ES-I3 (cell line): Measurements from ENCODE around the gene RNF123.
A peak's percentile ranks its signal among the peaks of the same experiment; 100 is the strongest.
"Not testable (repeated sequence)": the region's sequence is repeated elsewhere in the genome, so short reads cannot be mapped to it uniquely, and the experiment has no call there.

ENCODE experiments used
- H3K36me3 ChIP-seq: 2 replicates; pipeline ENCODE4 v1.6.1; 2013; ENCODE audit warnings: mild to moderate bottlenecking, low read length, control low read depth, moderate library complexity; ENCODE audit not compliant: insufficient read depth
- H3K4me1 ChIP-seq: 2 replicates; pipeline ENCODE4 v1.6.1; 2013; ENCODE audit warnings: mild to moderate bottlenecking, control low read depth, low read length; ENCODE audit not compliant: insufficient read depth
- H3K9ac ChIP-seq: 2 replicates; pipeline ENCODE4 v1.6.1; 2013; ENCODE audit warnings: low read depth, mild to moderate bottlenecking, low read length, moderate library complexity
- H3K9me3 ChIP-seq: 2 replicates; pipeline ENCODE4 v1.6.1; 2013; ENCODE audit warnings: mild to moderate bottlenecking, low read length, moderate library complexity; ENCODE audit not compliant: control insufficient read depth, insufficient read depth

Gene RNF123

DNA sequence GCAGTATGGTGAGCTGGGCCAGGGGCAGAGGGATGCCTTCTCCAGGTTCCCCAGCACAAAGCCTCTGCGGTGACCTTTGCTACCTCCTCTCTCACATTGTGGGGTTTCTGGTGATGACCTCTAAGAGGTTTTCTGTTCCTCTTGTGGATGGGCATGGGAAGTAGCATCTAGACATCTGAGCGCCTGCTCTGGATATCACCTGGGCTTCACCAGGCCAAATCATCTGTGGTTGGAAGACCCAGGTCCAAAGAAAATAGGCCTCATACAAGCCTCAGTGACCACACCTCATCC is 8.2 kb upstream of the RNF123 start:
- Histone ChIP-seq H3K9me3 (no peaks in the 10 kb centered on the region), H3K4me1 (no peaks in the 10 kb centered on the region), H3K9ac (no peak overlapping the region), H3K36me3 (peaks cover 33% of the 10 kb centered on the region)

DNA sequence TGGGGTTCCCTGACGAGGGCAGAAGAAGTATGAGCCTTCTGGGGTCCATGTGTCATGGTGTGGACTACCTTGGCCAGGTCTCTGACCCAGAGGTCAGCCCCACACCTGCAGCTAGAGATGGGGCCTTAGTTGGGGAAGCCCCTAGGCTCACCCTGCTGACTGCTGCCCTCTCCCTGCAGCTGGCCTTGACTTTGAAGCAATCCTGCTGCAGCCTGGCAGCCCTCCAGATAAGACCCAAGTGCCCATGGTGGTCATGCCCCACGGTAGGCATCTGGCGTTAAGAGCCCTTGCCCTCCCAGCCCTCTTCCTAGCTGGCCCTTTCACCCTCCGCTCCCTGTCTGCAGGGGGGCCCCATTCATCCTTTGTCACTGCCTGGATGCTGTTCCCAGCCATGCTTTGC is 7.8 kb upstream of the RNF123 start:
- no peaks in the 10 kb centered on the region for H3K4me1 ChIP-seq
- no peaks in the 10 kb centered on the region for H3K9me3 ChIP-seq
- H3K9ac ChIP-seq = no peak overlapping the region
- H3K36me3 ChIP-seq = peaks cover 32% of the 10 kb centered on the region

- Histone ChIP-seq H3K9me3 (no peaks in the 10 kb centered on the region), H3K36me3 (peaks cover 20% of the 10 kb centered on the region)
These were observed 6.2 kb upstream of the RNF123 start for GRCh38 chr3:49683162-49683561.

DNA sequence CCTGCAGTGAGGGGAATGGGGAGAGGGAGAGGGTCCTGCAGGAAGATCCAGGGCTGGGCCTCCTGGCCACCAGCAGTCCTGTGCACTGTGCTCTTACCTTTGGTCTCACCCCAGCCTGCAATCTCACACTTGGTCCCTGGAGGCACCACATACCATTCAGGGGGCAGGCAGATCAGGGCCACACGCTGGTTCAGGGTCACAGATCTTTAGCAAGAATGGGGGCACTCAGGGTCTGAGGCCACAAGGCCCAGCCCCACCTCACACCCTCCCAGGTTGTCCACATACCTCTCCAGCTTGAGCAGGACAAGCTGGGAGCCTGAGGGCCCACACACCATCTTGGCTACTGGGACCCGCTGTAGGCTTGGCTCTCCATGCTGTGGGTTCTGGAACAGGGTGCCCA is 4.9 kb upstream of the RNF123 start:
- not testable (repeated sequence) for H3K9me3 ChIP-seq, H3K4me1 ChIP-seq, H3K9ac ChIP-seq
- peaks cover 14% of the 10 kb centered on the region for H3K36me3 ChIP-seq

More at GRCh38 chr3:49683162-49683561, 6.2 kb upstream of the RNF123 start:
- no peak overlapping the region for H3K9ac ChIP-seq
- no peaks in the 10 kb centered on the region for H3K4me1 ChIP-seq

- H3K9ac ChIP-seq, H3K36me3 ChIP-seq, H3K9me3 ChIP-seq, H3K4me1 ChIP-seq: not testable (repeated sequence)
These were observed 4.3 kb upstream of the RNF123 start for GRCh38 chr3:49685103-49685502.

GRCh38 chr3:49685846-49686245 is 3.5 kb upstream of the RNF123 start:
- H3K9ac ChIP-seq = peak overlapping the region; percentile 11; the same call in 1 of the 2 replicates
- not testable (repeated sequence) for H3K4me1 ChIP-seq, H3K36me3 ChIP-seq, H3K9me3 ChIP-seq

- H3K4me1 ChIP-seq, H3K36me3 ChIP-seq, H3K9me3 ChIP-seq: not testable (repeated sequence)
- peak overlapping the region; percentile 51; the same call in 1 of the 2 replicates for H3K9ac ChIP-seq
These were observed 3.0 kb upstream of the RNF123 start for GRCh38 chr3:49686346-49686745.

- not testable (repeated sequence) for H3K4me1 ChIP-seq, H3K9me3 ChIP-seq
- H3K9ac ChIP-seq = peak overlapping the region; percentile 51
These were observed 2.5 kb upstream of the RNF123 start for GRCh38 chr3:49686769-49687423.

DNA sequence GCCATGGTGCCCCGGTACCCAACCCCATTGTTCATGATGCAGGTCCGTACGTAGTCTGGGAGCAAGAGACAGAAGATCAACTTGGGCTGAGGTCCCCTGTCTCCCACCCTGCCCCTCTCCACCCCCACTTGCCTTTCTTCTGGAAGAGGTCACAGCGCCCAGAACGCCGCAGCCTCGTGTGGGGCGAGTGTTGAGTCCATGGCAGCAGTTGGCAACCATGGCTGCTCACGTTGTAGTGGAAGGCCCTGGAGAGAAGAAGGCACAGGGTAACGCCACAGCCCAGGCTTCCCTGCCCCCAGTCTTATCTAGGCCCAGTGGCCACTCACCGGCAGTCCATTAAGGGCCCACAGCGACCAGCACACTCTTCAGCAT is 1.9 kb upstream of the RNF123 start:
- not testable (repeated sequence) for H3K9me3 ChIP-seq, H3K4me1 ChIP-seq, H3K36me3 ChIP-seq
- peak overlapping the region; percentile 51; the same call in 1 of the 2 replicates for H3K9ac ChIP-seq

More at GRCh38 chr3:49686769-49687423, 2.5 kb upstream of the RNF123 start:
- H3K36me3 ChIP-seq = not testable (repeated sequence)

DNA sequence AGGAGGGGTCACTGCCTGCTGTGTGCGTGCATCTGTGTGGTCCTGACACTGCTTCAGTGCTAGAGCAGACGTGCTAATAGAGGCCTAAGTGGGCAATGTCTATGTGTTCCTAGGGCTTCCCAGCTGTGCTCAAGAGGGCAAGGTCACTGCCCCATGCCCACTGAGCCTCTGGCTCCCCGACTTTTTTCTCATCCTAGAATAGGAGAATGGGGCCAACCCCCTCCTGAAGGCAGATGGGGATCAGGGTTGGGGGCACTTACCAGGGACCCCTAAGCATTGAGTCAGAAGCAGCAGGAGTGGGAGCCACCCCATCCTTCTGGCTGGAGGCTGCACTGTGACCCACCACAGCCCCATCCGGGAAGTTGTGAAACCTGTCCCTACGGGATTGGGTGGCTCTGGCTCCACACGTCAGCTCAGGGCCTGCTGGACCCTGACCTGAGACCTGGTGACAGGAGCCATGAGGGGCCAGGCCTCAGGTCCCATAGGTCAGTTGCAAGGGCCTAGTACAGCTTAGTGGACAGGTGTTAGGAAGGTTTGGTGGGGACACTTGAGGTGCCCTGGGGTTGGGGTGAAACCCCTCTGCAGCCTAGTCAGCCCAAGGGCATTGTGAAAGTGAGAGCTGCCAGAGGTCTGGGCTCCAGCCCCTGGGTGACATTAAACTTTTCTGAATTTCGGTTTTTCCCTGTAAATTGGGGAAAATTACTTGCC is 865 bp upstream of the RNF123 start:
- H3K9me3 ChIP-seq, H3K4me1 ChIP-seq: not testable (repeated sequence)
- H3K9ac ChIP-seq = peak overlapping the region; percentile 98; the same call in 1 of the 2 replicates

DNA sequence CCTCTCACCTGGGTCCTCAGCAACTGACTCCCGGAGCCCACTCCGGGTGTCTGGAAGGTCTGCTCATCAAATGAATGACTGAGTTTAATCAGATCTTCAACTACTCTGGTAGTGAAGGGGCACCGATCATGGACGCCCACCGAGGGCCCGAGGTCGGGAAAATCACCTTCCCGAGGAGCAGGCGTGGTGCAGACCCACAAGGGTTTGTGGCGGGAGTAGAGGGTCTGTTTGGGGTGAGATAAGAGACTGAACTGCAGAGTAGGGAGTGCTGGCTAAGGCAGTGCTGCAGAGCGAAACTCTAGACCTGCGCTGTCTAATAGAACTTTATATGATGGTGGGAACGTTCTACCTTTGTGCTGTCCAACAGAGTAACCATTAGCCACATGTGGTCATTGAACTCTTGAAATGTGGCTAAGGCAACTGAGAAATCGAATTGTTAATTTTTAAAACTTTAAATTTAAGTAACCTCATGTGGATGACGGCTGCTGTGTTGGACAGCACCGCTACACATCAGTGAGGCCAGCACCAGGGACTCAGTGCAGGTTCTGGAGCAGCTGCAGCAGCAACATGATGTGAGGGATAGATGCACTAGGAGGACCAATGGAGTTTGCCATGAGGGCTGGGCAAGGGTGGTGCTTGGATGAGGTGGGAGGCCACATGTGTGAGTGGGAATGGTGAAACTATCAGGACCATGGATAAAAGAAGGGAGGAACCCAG is 709 bp downstream of the RNF123 start:
- not testable (repeated sequence) for H3K9me3 ChIP-seq, H3K4me1 ChIP-seq, H3K36me3 ChIP-seq
- peak overlapping the region; percentile 98 for H3K9ac ChIP-seq

More for the DNA sequence above, 865 bp upstream of the RNF123 start:
- not testable (repeated sequence) for H3K36me3 ChIP-seq

- not testable (repeated sequence) for H3K9ac ChIP-seq, H3K4me1 ChIP-seq, H3K9me3 ChIP-seq, H3K36me3 ChIP-seq
These were observed 1.5 kb downstream of the RNF123 start for GRCh38 chr3:49690856-49691255.

DNA sequence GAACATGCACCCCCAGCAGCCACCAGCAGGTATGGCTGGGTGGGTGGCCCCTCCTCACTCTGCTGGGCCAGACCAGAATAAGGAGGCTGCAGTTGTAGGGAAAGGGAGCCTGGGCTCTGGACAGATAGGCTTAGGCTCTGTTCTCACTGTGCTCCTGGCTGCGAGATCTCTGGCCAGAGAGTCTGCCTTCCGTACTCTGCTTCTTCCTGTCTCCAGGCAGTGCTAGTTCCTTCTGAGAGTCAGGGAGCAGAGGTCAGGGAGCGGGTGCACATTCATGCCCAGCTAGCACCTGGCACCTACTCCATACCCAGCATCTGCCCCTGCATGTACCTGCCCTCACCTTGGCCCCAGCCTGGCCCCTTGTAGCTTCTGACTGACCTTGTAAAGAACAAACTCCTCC is 2.1 kb downstream of the RNF123 start:
- H3K36me3 ChIP-seq, H3K9ac ChIP-seq, H3K4me1 ChIP-seq, H3K9me3 ChIP-seq: not testable (repeated sequence)

- not testable (repeated sequence) for H3K9me3 ChIP-seq, H3K36me3 ChIP-seq, H3K4me1 ChIP-seq, H3K9ac ChIP-seq
These were observed 5.2 kb downstream of the RNF123 start for GRCh38 chr3:49694409-49695070.
